ENCODE results near the gene TAGLN2.

TAGLN2 gene

DNA sequence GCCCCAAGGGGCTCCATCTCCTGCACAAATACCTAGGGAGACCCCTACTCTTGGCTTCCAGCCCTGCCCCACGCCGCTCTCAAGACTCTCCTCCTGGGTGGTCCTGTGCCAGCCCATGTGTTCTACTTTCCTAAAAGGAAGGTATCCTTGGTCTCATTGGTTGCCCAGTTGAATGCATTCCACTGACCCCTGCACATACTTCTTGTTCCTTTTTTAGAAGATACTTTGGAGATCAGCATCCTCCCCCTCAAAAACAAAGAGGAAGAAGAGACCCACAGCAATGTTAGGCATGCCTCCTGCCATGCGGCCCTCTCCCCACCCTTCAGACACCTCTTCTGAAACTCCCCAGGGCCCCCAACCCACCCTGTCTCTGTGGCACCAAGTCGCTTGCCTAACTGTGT is 24.7 kb upstream of the TAGLN2 start:
- no peak for DNase-seq (ENCODE audit: low read depth in 1 of 2, low spot score in 1 of 2)

DNA sequence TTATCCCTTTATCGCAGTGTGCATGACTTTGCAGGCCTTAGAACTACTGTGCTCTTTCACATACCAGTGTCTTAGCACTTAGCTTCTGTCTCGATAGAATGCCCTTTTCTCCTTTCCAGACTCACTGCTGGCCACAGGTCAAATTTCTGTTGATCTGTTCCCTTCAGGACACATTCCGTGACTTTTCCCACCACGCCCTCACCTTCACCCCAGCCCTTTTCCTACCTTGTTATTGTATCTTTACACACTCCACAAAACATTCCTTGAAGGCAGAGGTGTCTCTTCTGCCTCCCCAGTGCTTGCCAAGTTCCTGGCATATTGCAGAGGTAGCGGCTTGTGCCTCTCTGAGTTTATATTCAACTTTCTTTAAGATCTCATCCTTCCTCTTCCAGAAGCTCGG is 23.8 kb upstream of the TAGLN2 start:
- no peak for DNase-seq (ENCODE audit: low read depth in 1 of 2, low spot score in 1 of 2)

DNA sequence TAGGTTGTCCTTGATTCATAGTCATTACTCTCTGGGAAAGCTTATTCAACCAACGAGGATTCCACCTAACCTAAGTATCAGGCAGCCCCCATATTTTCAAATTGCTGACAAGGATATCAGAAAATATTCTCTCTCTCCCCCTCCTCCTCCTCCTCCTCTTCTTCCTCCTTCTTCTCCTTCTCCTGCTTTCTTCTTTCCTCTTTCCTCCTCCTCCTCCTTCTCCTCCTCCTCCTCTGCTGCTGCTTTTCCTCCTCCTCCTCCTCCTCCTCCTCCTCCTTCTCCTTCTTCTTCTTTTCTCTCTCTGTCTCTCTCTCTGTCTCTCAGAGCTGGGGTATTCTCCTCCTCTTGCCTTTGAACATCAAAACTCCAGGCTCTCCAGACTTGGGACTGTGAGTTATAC is 22.6 kb upstream of the TAGLN2 start:
- no peak for DNase-seq (ENCODE audit: low read depth in 1 of 2, low spot score in 1 of 2)

DNA sequence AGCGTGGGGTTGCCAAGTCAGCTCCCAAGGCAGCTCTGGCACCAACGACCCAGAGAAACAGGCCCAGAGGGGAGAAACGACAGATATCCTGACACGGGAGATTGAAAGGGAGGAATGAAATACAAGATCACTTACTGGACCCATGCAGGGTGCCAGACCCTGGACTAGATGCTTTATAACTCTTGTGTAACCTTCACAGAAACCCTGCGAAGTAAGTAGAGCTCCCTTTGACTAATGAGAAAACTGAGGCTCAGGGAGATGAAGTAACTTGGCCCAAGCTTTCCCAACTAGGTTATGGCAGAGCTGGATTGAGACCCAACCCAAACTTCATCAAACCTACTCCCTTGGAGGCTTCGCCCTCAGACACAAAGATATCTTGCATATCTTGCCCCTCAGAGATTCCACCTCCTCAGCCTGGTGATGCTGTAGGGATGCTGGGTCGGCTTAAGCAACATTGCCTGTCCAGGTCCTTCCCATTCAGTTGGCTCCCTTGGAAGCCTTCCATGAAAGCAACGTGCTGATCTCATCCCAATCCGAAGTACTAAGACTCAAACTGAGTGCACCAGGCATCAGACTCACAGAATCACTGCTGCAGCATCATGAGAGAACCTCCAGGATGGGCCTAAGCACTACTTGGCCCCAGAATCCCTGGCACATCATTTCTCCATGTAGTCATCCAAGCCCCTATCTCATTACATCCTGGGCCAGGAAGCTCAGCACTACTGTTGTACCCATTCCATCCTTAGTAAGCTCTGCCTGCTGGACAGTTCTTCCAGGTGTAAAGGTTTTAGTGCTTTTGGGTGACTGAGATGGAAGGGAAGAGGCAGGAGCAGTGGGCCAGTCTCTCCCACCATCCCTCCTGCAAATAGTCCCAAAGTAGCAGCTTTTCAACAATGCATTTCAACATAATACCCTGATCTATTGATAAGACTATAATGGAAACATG is 21.2 kb upstream of the TAGLN2 start:
- DNase-seq (ENCODE audit: low read depth in 1 of 2, low spot score in 1 of 2) = no peak

DNA sequence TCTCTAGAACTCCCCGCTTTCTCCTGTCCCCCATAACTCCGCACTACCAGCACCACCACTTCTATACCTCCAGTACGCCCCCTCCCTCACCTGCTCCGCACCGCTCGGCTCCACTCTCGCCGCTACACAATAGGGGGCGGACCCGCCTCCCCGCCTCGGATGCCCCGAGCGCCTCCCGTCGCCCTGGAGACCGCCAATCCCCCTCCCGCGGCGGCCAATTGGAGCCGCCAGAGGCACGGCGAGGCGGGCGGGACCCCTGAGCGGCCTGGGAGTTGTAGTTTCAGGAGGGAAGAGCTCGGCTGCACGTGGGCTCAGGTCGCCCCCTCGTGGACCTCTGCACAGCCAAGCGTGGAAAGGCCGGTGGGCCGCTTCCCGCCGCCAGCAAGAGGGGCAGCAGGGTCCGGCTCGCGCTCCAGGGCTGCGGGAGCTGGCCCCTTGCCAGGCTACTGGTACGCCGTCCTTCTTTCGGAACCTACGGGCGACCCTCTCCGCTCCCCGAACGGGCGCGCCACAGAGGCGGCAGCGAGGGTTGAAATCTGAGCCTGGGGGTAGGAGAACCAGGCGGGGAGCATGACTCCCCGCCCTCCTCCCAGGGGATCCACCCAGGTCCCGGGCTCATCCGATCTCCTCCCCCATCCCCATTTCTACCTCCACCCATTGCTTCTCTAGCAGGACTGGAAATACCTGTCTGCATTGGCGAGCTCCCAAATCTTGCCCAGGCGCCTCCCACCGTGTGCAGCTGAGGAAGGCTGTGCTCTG is 20.4 kb upstream of the TAGLN2 start, which contains the start of gene IGSF9:
IGSF9 (minus strand) TSS at position 131 of the 759 bp plus-strand sequence. CDS start 2,159 bp downstream, outside the sequence.
- peak; percentile 42 to 68 for DNase-seq (ENCODE audit: low read depth in 1 of 2, low spot score in 1 of 2)

DNA sequence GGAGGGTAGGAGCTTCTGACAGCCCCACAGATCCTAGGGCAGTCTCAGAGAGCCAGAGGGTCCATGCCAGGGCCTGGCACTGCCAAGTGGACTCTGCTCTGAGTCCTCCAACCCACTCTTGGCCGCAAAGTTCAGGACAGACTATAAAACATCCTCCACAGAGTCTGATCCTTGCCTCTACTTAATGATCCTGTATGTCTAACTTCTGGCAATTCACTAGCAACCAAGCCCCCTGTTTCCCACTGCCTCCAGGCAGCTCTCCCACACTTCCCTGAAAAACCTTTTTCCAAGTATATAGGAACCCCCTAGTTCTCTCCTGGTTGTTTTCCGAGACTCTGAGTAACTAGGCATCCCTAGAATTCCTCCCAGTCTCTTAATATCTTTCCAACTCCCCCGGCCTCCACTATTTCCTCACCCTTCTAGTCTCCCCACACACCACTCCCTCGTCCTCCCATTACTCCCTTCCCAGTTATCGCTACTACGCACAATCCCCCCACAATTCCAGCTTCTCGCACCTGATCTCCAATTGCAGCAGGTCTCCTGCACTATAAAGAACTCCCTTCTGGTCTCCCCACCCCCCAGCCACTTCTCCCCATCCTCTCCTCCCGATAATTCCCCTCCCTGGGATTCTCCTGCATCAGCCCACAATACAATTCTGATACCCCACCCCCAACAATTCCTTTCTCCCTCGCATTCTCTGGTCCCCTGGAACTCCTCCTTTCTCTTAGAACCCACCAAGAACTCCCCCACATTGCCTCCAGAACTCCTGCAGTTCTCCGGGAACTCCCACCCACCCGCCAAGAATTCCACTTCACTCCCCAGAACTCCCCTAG is 19.5 kb upstream of the TAGLN2 start:
- DNase-seq (ENCODE audit: low read depth in 1 of 2, low spot score in 1 of 2) = no peak

DNA sequence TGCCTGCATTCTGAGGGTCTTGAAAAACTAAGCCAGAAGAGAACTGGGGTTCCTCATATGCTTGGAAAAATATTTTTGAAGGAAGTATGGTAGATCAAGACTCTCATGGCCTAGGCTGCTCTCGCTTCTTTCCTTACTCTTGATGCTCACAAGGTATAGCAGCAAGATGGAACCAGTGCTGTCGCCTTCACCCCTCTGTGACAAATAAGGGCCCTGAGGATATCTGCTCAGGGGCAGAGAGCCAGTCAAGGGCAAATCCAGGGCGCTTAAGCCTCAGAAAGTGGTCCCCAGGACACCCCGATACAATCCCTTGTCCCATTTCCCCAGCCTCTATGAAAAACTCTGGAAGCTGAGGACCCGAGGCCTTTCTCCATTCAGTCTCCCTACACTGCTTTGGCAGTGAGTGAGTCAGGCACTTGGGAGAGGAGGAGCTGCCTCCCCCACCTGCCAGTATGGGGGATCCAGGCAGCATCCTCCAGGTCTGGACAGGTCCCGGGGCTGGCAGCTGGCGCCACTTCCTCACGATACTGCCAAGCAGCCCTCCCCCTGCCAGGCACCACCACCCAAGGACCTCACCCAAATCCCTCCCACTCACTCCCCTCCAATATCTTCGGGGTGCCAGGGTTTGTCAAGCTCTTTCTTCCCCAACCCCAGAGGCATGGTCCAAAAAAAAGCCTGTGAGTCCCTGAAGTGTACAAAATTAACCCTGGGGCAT is 18.8 kb upstream of the TAGLN2 start:
- no peak for DNase-seq (ENCODE audit: low read depth in 1 of 2, low spot score in 1 of 2)

DNA sequence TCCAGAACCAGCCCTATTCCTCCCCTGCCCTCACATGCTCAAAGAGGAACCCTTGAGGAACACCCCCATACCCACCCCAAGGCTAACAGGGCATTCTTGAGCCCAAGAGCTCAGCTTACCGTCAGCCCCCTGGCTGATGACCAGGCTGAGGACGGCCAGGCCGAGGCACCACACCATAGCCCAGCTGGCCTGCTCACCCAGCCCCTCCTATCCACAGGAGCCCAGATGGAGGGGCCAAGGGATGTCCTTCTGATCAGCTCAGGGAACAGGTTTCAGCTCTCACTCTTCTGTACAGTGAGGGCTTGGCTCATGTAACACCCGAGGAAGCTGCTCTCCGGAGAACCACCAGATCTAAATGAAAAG is 18.0 kb upstream of the TAGLN2 start:
- DNase-seq (ENCODE audit: low read depth in 1 of 2, low spot score in 1 of 2) = no peak

DNA sequence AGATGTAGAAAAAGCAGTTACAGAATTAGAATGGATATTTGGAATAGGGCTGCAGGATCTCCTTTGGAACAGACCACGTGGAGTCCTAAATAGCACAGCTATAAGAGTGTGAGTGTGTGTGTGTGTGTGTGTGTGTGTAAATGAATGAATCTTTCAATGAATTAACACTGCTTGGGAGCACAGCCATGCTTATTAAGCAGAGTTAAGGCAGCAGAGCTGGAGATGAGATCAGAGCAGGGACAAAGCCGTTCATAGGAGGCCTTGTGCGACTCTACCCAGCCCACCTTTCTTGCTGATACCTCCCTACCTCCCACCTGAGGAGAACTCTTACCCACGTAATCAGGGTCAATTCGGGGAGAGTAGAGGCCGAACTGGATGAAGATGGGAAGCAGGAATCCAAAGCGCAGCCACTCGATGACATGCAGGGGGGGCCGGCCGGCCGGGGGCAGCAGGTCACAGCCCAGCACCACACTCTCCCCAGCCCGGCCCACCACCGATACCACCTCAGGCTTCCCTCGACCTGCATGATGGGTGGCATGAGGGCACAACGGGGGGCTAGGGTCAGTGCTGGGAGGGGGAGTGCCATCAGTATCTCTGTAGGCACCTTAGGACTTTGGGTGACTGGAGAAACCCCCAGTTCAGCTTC is 17.4 kb upstream of the TAGLN2 start:
- DNase-seq (ENCODE audit: low read depth in 1 of 2, low spot score in 1 of 2) = no peak

DNA sequence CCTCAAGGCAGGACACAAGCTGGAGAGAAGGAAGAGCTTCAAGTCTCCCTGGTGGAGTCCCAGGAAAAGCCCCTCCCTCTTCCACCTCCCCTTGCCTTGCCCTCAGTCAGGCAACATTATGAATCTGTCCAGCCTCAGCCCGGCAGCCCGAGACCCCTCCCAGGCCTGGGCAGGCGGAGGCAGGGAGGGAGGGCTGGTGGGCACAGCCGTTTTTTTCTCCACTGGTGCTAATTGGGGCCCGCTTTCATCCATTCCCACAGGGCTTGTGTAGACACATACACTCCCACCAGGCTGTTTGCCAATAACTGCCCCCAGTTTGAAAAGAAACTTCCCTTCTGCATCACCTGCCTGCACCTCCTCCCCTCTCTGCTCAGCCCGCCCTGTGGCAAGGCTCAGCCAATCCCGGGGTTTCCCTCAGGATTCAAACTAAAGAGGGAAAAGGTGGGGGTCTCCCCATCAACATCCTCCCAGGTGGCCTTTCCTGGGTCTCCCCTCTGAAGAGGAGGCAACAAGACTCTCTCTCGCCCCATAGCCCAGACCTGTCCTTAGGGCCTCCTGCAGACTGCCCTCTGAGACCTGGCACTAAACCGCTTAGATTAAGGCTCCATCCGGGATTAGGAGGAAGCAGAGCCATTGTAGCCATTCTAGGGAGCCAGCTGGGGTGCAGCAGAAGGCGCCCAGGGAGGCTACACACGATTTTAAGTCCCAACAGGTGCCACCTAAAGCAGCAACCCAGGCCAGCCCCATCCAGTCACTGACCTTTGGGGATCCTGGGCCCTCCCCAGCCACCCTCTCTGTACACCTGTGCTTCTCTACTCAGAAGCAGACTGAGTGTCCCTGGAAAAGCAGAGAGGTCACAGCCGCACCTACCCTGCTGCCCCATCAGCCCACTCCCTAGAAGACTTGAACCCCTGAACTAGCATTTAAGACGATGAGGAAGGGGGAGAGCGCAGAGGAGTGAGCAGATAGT is 16.6 kb upstream of the TAGLN2 start:
- no peak for DNase-seq (ENCODE audit: low read depth in 1 of 2, low spot score in 1 of 2)

DNA sequence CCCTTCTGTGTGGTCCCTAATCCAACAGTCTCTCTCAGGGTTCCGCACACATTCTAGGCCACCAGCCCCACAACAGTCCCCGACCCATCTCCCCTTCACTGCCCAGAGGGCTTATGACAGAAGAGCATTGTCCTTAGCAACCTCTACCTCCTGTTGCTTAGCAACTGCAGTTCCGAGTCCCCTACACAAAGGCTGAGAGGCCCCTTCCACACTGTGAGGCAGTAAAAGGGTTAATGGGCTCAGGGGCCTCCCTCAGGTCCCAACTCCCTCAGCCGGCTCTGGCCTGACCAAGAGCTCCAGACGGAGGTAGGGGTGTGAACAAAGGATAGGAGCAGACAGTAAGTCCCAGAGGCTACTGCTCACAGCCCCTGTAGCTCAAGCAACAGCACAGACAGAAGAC is 15.8 kb upstream of the TAGLN2 start:
- DNase-seq (ENCODE audit: low read depth in 1 of 2, low spot score in 1 of 2) = no peak

DNA sequence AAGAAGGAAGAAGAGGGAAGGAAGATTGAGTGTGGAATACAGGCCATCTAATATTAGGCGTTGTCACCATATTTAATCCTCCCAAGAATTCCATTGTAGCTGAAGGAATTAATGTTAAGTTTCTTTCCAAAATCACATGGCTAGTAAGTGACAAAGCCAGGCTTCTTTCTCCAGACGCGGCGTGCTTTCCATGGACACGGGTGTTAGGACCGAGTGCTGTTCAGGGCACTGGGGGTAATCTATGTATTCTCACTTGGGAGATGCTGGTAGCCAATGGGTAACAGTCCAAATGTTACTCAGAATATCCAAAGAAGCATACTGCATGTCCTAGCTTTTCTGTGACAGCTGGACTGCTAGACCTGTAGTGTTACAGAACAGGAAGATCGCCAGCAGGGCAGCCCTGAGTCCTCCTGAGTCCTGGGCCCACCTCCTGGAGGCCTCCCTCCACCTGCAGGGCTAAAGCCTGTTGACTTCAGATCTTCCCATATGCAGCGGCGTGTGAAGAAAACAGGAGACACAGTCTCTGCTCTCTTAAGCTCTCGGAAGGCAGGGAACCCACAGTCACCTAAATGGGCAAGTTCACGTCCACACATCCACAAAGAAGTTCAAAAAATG is 14.8 kb upstream of the TAGLN2 start:
- DNase-seq (ENCODE audit: low read depth in 1 of 2, low spot score in 1 of 2) = no peak

DNA sequence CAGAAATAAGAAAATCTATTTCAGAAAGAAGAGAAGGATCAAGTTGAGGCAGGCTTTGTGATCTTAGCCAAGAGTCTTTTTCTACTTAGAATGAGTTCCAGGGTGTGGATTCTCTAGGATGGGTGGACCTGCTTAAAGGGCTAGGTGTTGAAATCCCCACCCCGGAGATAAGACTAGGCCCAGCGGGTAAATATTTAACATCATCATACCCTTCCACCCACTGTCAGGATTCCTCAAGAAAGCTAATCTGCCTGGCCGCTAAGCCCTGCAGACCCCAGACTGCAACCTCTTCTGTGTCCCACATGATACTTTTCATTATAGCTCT is 14.3 kb upstream of the TAGLN2 start:
- DNase-seq (ENCODE audit: low read depth in 1 of 2, low spot score in 1 of 2) = no peak

DNA sequence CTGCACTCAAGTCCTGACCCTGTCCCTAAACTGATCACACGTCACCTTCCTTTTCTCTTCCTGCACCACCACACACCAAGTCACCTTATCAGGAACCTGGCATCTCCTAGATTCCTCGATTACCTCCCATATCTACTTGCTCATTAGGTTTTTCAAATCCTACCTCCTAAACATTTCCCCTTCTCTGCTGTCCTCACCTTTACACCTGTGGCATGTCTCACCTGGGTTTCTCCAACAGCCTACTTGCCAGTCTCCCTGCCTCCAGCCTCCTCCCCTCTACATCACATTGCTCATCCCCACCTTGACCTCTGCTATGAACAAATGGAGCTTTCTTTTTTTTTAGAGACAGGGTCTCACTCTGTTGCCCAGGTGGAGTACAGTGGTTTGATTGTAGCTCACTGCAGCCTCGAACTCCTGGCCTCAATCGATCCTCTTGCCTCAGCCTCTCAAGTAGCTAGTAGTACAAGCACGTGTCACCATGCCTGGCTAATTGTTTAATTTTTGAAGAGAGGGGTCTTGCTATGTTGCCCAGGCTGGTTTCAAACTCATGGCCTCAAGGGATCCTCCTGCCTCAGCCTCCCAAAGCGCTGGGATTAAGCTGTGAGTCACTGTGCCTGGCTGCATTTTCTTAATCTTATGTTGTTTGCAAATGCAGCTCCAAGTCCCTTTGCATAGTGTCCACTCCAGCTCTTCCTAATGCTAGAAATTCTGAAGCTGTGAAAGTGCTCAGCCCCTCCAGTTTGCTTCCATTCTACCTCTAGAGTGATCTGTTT is 13.8 kb upstream of the TAGLN2 start:
- no peak for DNase-seq (ENCODE audit: low read depth in 1 of 2, low spot score in 1 of 2)

DNA sequence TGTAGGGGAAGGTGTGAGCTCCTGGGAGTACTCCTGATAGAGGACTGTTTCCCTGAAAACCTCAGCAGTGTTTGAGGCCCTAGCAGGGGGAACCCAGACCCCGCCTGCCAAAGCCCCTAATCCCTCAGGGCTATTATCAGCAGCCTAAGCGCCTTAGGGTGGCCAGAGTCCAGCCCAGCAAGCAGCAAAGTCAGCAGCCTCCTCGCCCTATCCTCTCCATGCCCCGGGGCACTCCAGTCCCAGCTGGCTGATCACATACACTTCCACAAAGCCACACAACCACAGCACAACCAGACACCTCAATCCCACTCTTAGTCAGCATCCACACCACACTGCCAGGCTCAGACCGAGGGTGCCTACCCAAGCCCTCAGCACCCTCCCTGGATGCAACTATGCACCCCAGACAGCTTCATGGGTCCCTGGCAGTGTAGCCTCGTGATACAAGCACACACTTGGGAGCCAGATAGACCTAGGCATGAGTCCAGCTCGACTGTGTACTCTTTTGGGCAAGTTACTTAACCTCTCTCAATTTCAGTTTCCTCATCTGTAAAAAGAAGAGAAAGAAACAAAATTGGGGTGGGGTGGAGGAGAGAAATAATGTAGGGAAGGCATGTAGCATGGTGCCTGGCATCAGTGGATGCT is 13.0 kb upstream of the TAGLN2 start:
- DNase-seq (ENCODE audit: low read depth in 1 of 2, low spot score in 1 of 2) = no peak

DNA sequence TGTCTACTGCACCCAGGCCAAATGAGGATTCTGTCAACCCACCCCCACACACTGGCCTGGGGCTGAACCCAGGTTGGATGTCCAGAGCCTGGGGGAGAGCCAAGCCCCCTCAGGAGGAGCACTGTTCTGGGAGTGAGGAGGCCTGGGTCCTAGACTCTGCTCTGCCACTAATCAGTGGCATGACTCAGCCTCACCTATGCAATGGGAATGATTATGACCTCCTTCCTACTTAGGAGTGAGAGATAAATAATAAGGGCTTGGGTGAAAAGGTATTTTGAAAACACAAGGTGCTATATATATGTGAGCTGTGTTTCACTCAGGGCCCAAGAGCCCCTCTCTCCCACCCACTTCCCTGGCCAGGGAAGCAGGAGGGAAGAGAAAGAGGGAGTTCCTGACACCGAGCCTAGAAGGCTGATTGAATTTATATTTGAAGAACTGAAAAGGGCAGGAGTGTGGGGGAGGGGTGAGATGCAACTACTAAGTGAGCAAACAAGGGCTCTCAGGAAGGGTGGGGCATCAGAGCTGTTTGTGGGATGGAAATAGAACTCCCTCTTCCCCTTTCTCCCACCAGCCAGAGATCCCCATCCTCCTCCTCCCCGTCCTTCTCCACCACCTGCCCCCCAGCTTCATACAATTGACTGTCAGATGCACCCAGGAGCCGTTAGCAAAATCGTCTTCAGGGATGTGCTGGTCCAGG is 11.9 kb upstream of the TAGLN2 start:
- DNase-seq (ENCODE audit: low read depth in 1 of 2, low spot score in 1 of 2) = no peak
